Measurements from ENCODE around the gene DNMBP.

- TF ChIP-seq REST (IDR thresholded peaks at IDR 0.05; ENCODE audit: insufficient read depth in 1 of 2, low read depth in 2 of 2, low read length in 2 of 2), result no peak
- no peak for TF ChIP-seq SIN3A (IDR thresholded peaks at IDR 0.05; ENCODE audit: borderline replicate concordance, insufficient read depth, low read length)
- no peak for TF ChIP-seq POLR2AphosphoS5 (IDR thresholded peaks at IDR 0.05; ENCODE audit: low read depth, low read length)
- TF ChIP-seq TAF1 (IDR thresholded peaks at IDR 0.05; ENCODE audit: borderline replicate concordance, insufficient read depth, low read length), result no peak
Observed at GRCh38 chr10:99834410-99834809, 175.3 kb downstream of the DNMBP start.

Data from PFSK-1 (cell line).